Hematopoietic multipotent progenitor cell (in vitro differentiated cells): ENCODE measurements around the gene SYK. TPM values are rescaled to one million over a fixed set of nuclear protein-coding genes. Genes with fewer than 3 reads are reported as not detected.

Experiments used
- DNase-seq, 3 donors: peaks; one replicate each; pipeline ENCODE4 v3.0.0-alpha.2; 2011 to 2015; ENCODE audit warnings: low read depth in 2 of 3, low spot score in 2 of 3
- total RNA-seq: library from RNA; depleted of rRNA; stranded (reverse); fragments of >200 nt; gene quantifications from one replicate; pipeline ENCODE4 v1.2.3, GENCODE V29; 2012

The SYK gene
- total RNA-seq, 1 donor = 62.7 TPM

- no peak for DNase-seq
Observed at GRCh38 chr9:90899287-90899686, 97.7 kb downstream of the SYK start.

DNA sequence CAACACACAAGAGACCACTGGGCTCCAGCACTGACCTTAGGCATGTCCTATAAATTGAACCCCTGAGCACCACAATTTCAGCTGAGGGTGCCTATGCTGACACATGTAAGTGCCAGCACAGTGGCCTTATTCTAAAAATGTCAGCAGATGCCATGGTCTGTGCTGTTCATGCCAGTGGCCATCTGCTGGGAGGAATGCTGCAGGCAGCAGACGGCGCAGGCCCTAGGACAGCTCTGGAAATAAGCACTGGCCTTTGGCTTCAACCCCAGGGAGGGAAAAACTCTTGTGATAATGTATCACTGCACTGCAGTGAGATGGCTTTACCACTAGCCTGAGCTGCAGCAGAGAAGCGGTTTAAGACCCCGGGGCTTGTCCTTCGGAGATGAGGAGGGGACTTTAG is 98.5 kb downstream of the SYK start:
- no peak for DNase-seq

GRCh38 chr9:90901933-90902332 is 100.3 kb downstream of the SYK start:
- no peak for DNase-seq

GRCh38 chr9:90903766-90904424 is 102.3 kb downstream of the SYK start:
- DNase-seq = no peak

DNA sequence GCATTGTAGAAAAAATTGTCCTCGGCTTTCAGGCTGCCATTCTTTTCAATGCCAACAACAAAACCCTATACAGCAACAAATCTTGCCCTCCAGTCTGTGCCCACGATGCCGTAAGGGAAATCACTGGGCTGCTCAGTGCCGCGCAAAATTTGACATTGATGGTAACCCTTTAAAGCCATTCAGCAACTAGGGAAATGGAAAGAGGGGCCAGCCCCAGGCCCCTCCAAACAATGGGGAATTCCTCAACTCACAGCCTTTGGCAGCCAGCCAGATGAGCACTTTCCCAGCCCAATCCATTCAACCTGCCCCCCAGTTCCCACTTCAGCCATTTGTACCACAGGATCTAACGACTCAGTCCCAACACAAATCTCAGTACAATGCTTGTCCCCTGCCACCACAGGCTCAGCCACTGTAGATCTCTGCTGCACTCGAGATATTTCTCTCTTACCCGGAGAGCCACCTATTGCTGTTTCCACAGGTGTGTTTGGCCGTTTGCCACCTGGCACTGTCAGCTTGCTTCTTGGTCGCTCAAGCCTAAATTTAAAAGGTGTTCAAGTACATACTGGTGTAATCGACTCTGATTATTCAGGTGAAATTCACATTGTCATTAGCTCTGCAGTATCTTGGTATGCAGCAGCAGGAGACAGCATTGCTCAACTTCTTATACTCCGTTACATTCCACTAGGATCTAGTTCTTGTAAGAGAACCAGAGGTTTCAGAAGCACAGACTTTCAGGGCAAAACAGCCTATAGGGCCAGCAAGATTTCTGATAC is 103.3 kb downstream of the SYK start:
- no peak for DNase-seq

DNA sequence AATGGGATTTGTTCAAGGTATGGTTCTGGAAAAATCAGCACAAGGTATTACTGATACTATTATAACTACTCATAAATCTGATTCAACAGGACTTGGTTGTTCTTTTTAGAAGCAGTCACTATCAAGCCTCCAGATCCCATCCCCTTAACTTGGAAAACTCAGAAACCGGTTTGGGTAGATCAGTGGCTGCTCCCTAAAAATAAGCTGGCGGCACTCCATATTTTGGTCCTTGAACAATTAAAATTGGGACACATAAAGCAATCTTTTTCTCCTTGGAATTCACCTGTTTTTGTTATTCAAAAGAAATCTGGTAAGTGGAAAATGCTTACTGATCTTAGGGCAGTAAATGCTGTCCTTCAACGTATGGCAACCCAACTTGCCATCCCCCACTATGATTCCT is 104.2 kb downstream of the SYK start:
- no peak for DNase-seq

- DNase-seq = no peak
Observed at GRCh38 chr9:90906316-90907055, 104.9 kb downstream of the SYK start.

DNA sequence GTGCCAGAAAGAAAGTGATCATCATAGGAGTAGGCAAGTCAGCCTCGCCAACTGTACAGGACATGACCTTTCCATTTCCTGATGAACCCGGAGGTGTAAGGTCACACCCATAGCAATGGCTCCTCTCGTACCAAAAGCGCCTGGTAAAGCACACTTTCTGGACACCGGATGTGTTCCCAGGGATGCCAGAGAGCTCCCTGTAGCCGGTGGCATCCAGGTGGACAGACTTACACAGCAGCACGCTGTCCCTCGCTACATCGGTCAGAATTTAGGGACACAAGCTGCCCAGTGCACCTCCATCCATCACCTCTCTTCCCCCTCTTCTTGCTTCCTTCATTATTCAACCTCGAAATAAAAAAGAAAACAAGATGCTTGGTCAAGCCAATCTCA is 105.4 kb downstream of the SYK start:
- no peak for DNase-seq

DNA sequence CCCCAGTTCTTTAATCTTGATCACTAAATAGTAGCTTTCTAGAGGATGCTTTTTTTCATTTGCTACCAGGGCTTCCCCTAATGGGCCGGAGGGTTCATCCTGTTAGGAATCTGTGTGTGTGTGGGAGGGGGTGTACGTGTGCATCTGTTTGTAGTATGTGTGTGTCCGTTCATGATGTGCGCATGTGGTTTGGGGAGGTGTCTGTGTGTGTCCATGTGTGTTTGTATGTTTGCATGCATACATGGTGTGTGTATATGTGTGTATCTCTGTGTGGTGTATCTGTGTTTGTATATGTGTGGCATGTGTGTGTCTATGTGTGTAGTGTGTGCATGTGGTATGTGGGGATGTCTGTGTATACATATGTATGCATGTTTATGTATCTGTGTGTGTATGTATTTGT is 106.2 kb downstream of the SYK start:
- DNase-seq = no peak

GRCh38 chr9:90909225-90909624 is 107.6 kb downstream of the SYK start:
- DNase-seq = no peak

DNA sequence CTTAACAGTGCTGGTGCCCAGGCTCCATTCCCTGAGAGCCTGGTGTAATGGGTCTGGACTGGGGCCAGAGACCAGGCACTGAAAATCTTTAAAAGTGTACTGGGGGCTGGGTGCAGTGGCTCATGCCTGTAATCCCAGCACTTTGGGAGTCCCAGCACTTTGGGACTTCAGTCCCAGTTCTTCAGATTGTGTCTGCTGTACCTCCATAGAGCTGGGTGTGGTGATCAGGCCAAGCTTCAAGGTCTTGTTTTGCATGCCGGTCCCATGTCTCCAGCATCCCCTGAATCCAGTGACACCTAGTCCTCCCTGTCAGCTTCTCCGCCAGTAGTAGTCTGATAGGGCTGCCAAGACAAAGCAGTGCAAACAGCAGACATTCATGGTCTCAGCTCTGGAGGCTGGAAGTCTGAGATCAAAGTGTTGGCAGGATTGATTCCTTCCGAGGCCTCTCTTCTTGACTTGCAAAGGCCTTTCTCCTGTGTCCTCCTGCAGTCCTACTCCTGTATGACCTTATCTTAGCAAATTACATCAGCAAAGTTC is 108.2 kb downstream of the SYK start:
- DNase-seq = no peak

DNA sequence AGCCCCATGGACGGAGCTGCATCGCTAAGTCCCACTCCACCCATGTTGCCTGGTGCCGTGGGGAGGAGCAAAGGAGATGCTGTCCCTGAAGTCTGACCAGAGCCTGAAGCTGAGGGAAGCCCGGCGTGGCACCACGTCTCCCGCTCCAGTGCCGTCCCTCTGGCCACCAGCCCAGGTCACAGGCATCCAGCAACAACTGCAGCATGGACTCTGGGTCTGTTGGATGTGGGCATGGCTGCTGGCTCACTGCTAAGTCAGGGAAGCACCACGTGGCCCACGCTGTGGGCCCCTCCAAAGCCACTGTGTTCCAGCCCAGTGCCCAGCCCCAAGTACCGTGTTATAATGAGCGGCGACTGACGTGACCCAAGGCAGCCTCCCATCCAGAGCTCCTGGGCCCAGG is 112.6 kb downstream of the SYK start:
- DNase-seq = no peak

DNA sequence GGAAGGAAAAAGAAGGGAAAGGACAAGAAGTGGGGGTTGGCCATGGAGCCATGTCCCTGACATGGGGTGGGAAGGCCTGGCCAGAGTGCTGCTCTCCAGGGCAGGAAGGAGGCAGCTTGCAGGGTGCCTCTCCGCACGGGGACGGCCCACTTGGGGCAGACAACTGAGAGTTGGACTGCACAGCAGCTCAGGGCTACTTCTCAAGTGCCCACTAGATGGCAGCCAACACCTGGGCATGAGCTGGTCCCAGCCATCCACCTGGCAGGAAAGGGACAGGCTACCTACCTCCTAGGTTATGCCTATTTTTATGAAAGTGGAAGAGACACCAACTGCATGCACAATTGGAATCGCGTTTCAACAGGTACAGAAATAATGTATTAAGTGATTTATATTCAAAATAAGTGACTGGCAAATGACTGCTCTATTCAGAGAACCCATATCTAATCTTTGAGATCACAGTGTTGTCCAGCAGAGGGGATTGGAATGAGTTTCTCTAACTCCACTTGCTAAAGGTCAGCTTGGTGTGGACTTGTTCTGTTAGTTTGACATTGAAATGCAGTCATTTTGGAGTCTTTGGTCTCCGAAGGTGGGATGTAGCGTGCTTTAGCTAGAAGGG is 113.4 kb downstream of the SYK start:
- DNase-seq = peak; percentile 45 to 80 (median 71)

GRCh38 chr9:90915693-90916092 is 114.1 kb downstream of the SYK start:
- peak in 1 of 3 donors; percentile 44 for DNase-seq

GRCh38 chr9:90916147-90916734 is 114.6 kb downstream of the SYK start:
- no peak for DNase-seq

DNA sequence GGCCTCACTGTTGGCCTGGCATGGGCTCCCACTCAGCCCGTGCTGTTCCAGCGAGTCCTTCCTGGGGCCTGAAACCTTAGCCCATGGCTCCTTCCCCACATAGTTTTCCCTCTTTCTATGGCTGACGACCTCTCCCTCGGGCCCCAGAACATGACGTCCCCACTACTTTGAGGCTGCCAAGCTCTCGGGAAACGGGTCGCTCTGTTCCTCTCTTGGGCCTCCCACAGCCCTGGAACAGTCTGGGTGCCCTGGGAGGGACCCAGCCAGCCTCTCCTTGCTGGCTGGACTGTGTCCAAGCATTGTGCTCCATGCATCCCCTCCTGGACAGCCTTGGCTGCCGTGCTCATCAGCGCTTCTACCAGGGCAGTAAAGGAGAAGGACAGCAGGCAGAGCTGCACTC is 118.3 kb downstream of the SYK start:
- DNase-seq = no peak

- no peak for DNase-seq
Observed at GRCh38 chr9:90921104-90921503, 119.5 kb downstream of the SYK start.

DNA sequence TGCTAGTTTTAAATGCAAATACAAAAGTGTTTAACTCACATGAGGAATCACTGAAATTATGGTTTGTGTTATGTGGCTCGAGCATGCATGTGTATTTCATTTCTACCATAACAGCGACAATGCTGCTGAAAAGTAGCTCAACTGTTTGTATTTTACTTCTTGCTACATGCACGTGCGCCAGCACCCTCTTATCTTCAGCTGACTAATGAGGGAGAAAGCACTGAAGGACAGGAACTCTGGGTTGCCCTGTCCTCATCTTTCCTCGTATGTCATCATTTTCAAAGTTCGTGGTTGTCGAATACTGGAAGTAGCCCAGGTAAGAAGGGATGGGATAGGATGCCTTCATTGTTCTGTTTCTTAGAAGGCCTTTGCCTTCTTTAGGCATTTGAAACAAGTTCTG is 120.3 kb downstream of the SYK start:
- no peak for DNase-seq

DNA sequence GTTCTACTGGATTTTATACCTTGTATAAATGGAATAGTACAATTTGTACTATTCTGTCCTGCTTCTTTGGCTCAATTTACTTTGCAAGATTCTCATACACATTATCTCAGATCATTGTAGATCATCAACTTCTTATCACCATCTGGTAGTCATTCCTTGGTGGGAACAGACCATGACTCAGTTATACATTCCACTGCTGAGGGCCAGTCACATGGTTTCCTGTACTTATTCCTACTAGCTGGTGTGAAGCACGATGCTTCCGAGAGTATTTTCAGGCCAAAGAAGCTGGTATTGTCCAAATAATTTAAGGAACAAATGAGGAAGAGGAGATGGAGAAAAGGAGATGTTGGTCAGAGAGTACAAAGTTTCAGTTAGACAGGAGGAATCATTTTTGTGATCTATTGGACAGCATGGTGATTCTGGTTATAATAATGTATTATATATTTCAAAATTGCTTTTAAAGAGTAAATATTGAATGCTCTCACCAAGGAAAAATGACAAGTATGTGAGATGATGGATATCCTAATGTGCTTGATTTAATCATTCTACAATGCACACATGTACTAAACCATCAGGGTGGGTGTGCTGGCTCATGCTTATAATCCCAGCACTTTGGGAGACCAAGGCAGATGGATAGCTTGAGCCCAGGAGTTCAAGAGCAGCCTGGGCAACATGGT is 124.1 kb downstream of the SYK start:
- no peak for DNase-seq

DNA sequence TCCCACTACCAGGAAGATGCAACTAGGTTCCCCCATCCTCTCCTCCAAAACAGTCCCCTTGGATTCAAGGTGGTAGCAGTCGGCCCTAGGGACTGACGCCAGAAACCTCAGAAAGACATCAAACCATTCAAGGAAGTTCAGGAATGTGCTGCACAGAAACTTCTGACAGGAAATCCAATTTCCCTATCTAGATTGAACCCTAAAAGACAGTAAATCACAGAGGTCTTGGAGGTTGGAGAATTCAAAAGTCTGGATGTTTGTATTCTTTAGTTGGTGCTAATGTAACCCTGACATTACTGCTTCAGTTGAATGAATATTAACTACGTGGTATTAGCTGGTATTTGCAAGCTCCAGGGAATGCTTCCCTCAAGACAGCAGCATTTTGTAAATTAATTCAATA is 125.3 kb downstream of the SYK start:
- DNase-seq = no peak
